Measurements from ENCODE around the gene CCM2.

CCM2 gene

DNA sequence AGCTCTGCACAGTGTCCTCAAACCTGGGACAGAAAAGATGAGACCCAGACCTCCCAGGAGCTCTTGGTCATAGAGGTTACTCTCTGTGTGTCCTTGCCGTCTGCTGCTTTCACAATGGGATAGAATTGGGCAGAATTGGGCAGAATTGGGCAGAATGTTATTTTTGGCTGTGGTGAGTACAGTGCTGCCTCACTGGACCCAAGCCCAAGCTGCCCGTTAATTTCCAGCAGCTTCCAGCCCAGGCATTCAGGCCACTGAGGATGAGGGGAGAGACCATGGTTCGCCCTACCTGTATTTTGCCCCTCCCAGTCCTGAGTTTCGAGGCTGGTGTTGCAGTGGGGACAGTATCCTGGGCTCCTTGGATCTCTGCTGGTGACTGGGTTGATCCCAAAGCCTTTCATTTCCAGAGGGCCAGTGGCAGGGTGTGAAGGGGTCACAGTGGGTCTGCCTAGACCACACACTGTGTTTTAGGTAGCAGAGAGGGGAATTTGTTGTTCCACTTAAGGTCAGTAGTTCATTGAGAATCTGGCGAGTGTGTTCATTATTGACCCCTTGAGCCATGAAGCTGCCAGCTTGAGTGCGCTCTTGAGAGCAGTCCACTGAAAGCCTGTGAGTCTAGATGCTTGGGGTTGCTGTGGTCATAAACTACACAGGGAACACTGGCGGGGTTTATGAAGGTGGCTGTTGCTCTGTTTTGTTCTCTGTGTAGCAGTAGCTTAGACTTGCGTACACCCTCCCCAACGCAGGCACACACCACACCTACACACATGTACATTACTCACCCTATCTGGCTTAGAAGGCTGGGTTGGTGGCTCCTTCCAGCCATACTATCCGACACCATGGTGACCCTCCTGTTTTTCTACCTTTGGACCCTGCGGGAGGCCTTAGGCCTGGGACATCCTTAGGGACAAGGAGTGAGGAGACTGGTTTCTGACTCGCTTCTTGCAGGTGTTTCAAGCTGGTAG is 65.3 kb downstream of the CCM2 start:
- no peak for DNase-seq (ENCODE audit: low read depth, low spot score)

DNA sequence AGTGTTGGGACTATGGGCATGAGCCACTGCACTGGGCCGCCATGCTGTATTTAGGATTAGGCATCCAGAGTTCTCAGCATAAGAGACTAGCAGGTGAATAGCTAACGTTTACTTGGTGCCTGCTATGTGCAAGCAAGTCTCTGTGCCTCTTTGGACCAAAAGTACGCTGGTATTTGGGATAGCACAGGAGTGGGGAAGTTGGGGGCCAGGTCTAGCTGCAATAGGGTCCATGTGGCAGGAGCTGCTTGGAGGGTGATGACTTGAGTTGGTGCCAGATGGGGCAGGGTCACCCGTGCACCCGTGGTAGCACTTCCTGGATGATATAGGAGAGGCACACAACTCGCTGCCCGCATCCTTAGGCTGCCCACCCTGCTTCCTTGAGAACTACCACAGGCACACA is 66.4 kb downstream of the CCM2 start:
- no peak for DNase-seq (ENCODE audit: low read depth, low spot score)

GRCh38 chr7:45067582-45067981 is 67.6 kb downstream of the CCM2 start:
- DNase-seq (ENCODE audit: low read depth, low spot score), result no peak

GRCh38 chr7:45068236-45069023 is 68.4 kb downstream of the CCM2 start:
- DNase-seq (ENCODE audit: low read depth, low spot score), result no peak

GRCh38 chr7:45069444-45070253 is 69.6 kb downstream of the CCM2 start:
- no peak for DNase-seq (ENCODE audit: low read depth, low spot score)

DNA sequence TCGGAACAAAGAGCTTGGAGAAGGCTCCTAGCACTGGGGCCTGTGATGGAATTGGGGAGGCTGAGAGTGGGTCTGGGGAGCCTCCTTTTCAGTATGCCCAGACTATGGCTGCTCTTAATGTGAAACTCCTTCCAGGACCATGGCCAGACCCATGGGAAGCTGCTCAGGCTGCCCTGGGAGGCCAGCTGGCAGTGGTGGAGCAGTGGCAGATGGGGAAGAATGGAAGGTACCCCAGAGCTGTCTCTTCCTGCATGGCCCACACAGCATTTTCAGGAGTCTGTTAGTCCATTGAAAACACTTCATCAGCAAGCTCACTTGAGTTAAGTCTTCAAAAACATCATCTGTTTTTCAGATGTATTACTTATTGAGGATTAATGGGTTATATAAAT is 70.2 kb downstream of the CCM2 start:
- no peak for DNase-seq (ENCODE audit: low read depth, low spot score)

DNA sequence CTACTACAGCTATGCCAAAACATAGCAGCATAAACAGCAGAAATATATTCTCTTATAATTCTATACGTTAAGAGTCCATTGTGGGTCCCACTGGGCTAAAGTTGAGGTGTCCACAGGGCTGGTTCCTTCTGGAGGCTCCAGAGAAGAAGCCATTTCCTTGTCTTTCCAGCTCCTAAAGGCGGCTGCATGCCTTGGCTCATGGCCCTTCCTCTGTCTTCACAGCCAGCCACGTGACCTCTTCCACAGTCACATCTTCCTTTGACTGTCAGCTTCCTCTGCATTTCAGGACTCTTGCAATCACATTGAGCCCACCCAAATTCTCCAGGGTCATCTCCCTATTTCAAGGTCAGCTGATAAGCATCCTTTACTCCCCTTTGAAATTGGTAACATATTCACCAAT is 71.5 kb downstream of the CCM2 start:
- DNase-seq (ENCODE audit: low read depth, low spot score), result no peak

DNA sequence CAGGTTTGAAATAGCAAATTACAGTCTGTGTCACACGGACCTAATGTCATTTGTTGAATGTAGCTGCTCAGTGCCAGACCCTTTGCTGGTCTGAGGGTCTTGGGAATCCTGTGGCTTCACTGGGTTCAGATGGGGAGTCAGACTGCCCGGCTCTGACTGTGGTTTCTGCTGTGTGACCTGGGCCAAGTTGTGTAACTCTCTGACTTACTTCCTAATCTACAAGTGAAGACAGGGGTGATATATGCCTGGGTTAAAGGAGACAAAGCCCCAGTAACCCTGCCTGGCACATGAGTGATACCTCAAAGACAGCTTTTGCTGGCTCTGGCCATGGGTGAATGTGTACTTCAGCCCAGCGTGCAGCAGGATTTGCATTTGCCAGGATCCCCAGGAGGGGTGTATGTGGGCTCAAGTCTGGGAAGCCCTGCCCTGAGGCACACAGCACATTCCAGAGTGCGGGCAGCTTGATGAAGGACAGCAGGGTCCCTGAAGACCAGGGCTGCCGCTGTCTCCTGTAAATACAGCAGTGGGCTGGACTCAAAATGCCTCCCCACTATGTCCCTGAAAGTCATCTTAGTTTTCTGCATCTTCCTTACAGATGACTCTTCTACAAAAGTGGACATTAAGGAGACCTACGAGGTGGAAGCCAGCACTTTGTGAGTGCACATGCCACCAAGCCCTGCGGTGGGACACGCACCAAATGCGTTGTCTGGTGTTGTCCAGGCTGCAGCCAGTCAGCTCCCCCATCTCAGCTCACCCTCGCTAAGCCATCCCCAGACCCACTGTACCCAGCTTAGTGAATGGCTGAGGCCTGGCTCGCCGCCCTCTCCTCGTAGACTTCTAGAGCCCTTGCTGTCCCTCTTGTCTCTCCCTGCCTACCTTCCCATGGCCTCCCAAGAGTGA is 72.4 kb downstream of the CCM2 start:
- DNase-seq (ENCODE audit: low read depth, low spot score), result no peak

DNA sequence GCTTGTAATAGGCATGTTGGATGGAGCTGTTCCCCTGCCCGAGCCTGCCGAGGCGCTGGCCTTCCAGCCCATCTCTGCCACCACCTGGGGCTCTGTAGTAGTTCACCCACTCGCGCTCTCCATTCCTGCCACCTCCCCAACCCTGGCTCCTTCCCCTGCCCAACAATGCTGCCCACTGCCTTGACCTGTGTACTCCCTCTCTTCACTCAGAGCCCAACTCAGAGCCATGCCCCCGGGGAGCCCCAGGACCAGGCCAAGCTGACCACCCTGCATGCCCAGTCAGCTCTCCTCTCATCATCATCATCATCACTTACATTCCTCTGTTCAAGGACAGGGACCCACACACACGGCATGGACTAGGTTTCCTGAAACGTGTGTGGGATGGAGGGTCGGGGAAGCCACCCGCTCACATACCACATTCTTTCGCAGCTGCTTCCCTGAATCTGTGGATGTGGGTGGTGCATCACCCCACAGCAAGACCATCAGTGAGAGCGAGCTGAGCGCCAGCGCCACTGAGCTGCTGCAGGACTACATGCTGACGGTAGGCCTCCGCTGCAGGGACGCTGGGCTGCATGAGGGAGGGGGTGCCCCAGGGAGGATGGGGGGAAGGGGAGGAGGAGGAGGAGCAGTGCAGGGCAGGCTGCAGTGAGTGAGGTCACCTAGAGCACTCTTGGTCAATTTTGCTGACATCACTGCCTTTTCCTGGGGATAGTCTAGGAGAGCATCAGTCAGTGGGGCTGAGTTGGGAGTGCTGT is 73.2 kb downstream of the CCM2 start:
- DNase-seq (ENCODE audit: low read depth, low spot score), result no peak

DNA sequence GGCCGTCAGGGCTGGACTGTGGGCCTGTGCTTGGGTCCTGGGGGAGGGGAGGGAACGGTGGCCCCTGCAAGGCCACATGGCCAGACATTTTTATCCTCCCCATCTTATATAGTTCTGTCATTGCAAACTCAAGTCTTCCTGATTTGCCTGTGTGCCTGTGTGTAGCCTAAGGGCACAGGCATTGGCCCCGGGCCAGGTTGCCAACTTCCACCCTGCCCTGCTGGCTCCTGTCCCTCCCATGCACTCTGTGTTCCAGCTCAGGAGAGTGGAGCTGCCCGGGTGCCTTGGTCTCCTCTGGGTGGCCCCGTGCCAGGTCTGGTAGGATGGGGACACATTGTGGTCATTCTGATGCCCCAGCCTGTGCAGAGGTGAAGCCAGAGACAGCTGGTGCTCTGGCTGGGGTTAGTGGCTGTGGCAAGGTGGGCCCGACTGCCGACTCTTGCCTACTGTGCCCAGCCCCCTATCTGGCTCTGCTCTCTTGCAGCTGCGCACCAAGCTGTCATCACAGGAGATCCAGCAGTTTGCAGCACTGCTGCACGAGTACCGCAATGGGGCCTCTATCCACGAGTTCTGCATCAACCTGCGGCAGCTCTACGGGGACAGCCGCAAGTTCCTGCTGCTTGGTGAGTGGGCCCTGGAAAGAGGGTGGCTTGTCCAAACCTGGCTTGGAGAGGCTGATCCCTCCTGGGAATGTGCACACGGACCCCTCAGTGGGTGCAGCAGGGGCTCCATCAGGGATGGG is 74.0 kb downstream of the CCM2 start:
- no peak for DNase-seq (ENCODE audit: low read depth, low spot score)

GRCh38 chr7:45074528-45075354 is 74.7 kb downstream of the CCM2 start:
- no peak for DNase-seq (ENCODE audit: low read depth, low spot score)

GRCh38 chr7:45075355-45075644 is 75.3 kb downstream of the CCM2 start:
- DNase-seq (ENCODE audit: low read depth, low spot score), result no peak

GRCh38 chr7:45075871-45076796 is 76.1 kb downstream of the CCM2 start:
- no peak for DNase-seq (ENCODE audit: low read depth, low spot score)

GRCh38 chr7:45076946-45077345 is 76.9 kb downstream of the CCM2 start:
- no peak for DNase-seq (ENCODE audit: low read depth, low spot score)

DNA sequence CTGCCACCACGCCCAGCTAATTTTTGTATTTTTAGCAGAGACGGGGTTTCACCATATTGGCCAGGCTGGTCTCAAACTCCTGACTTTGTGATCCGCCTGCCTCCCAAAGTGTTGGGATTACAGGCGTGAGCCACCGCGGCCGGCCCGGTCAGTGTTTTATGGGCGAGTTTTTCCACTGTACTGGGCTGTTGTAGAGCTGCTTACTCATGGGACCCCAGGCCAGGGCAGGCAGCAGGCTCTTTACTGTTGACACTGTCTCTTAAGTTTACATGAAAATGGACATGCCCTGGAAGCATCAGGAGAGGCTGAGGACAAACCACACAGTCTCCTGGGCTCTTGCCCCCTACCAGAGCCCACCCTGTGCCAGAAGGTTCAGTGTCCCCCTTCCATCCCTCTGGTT is 77.6 kb downstream of the CCM2 start:
- DNase-seq (ENCODE audit: low read depth, low spot score), result no peak

DNA sequence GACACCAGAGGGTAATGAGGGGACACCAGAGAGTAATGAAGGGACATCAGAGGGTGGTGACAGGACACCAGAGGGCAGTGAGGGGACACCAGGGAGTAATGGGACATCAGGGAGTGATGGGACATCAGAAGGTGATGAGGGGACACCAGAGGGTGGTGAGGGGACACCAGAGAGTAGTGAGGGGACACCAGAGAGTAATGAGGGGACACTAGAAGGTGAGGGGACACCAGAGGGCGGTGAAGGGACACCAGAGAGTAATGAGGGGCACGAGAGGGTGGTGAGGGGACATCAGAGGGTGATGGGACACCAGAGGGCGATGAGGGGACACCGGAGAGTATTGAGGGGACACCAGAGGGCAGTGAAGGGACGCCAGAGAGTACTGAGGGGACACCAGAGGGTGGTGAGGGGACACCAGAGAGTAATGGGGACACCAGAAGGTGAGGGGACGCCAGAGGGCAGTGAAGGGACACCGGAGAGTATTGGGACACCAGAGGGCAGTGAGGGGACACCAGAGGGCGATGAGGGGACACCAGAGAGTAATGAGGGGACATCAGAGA is 78.2 kb downstream of the CCM2 start:
- no peak for DNase-seq (ENCODE audit: low read depth, low spot score)

- DNase-seq (ENCODE audit: low read depth, low spot score), result no peak
These were observed 80.4 kb downstream of the CCM2 start for GRCh38 chr7:45080265-45080957.
